ENCODE data around the gene NDUFV1.

- TF ChIP-seq CTCF (IDR thresholded peaks at IDR 0.05) (peak; percentile 68 to 76 (median 76)), POLR2A (IDR thresholded peaks at IDR 0.05) (peak; percentile 28)
These were observed 23.6 kb downstream of the NDUFV1 start for GRCh38 chr11:67630228-67630942.

Measured in breast epithelium (tissue), 3 donors.